Esophagus squamous epithelium (tissue), 4 donors: ENCODE data around the gene NPRL2.

Experiments
- POLR2A ChIP-seq, 4 donors: fragments of 450-650 bp; IDR thresholded peaks; one replicate each; pipeline ENCODE4 v1.6.1; 2017; ENCODE audit warnings: antibody characterized with exemption in 4 of 4, mild to moderate bottlenecking in 4 of 4, moderate library complexity in 3 of 4
- TF ChIP-seq, protein P1 (sequence below), 6 experiments: fragments of 450-650 bp in 4 of 6; fragments of 200-600 bp in 2 of 6; sonication (generic) in 2 of 6; IDR thresholded peaks; one replicate each; pipeline ENCODE4 v1.5.1; 2016 to 2019; ENCODE audit warnings: antibody characterized with exemption in 6 of 6, mild to moderate bottlenecking in 4 of 6, moderate library complexity in 4 of 6

DNA sequence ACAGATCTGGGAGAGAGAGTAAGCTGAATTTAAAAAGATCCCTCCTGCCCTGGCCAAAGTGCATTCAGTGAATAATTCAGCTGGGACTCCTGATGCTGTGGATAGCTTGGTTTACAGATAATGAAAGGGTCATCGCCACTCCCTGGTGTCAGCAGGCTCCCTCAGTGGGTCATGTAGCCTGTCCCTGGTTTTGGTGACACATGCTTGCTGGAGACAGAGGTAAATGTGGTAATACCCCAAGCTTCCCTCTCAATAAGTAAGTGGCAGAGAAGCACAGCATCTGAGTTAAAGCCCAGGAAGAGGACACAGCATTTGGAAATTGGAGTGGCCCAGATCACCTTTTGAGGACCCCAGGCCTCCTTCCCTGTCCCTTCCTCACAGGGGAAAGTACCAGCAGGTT is 6.9 kb upstream of the NPRL2 start:
- TF ChIP-seq, protein P1, sequence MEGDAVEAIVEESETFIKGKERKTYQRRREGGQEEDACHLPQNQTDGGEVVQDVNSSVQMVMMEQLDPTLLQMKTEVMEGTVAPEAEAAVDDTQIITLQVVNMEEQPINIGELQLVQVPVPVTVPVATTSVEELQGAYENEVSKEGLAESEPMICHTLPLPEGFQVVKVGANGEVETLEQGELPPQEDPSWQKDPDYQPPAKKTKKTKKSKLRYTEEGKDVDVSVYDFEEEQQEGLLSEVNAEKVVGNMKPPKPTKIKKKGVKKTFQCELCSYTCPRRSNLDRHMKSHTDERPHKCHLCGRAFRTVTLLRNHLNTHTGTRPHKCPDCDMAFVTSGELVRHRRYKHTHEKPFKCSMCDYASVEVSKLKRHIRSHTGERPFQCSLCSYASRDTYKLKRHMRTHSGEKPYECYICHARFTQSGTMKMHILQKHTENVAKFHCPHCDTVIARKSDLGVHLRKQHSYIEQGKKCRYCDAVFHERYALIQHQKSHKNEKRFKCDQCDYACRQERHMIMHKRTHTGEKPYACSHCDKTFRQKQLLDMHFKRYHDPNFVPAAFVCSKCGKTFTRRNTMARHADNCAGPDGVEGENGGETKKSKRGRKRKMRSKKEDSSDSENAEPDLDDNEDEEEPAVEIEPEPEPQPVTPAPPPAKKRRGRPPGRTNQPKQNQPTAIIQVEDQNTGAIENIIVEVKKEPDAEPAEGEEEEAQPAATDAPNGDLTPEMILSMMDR (IDR thresholded peaks at IDR 0.05), result no peak
- no peak for TF ChIP-seq POLR2A (IDR thresholded peaks at IDR 0.05)
